Sigmoid colon (tissue), 4 donors: ENCODE measurements around the gene SDCCAG8.

Experiments
- CTCF ChIP-seq, 4 experiments: fragments of 450-650 bp in 3 of 4; fragments of 200-600 bp in 1 of 4; IDR thresholded peaks; one replicate each; pipeline ENCODE4 v1.5.1; 2016 to 2019; ENCODE audit warnings: antibody characterized with exemption in 4 of 4, mild to moderate bottlenecking in 3 of 4, moderate library complexity in 2 of 4
- EP300 ChIP-seq, 4 donors: sonication (generic); formaldehyde crosslinking; IDR thresholded peaks; one replicate each; pipeline ENCODE4 v1.6.1; 2017; ENCODE audit warnings: antibody characterized with exemption in 4 of 4
- POLR2A ChIP-seq, 2 donors: fragments of 450-650 bp; IDR thresholded peaks; one replicate each; pipeline ENCODE4 v1.6.1; 2016; ENCODE audit warnings: antibody characterized with exemption in 2 of 2, mild to moderate bottlenecking in 2 of 2, moderate library complexity in 2 of 2
- POLR2AphosphoS5 ChIP-seq, 4 donors: sonication (generic); formaldehyde crosslinking; IDR thresholded peaks; one replicate each; pipeline ENCODE4 v1.6.1; 2017; ENCODE audit warnings: antibody characterized with exemption in 4 of 4

- TF ChIP-seq POLR2AphosphoS5 (IDR thresholded peaks at IDR 0.05) (no peak), CTCF (IDR thresholded peaks at IDR 0.05) (no peak), POLR2A (IDR thresholded peaks at IDR 0.05) (no peak), EP300 (IDR thresholded peaks at IDR 0.05) (no peak)
These were observed 237.6 kb downstream of the SDCCAG8 start for GRCh38 chr1:243493156-243494129.
